Erythroblast (primary cell): ENCODE data around the gene ESR1.
A peak's percentile ranks its signal among the peaks of the same experiment; 100 is the strongest.
"Not testable (repeated sequence)": the region's sequence is repeated elsewhere in the genome, so short reads cannot be mapped to it uniquely, and the experiment has no call there.

ENCODE experiments used
- DNase-seq, 2 experiments: peaks; one replicate each; lab custom pipeline; 2025; lab: John Stamatoyannopoulos, UW
- GATA1 ChIP-seq: IDR thresholded peaks from 2 replicates; pipeline ENCODE4 v1.6.1; 2011; ENCODE audit warnings: low read depth, mild to moderate bottlenecking, control low read depth, low read length, moderate library complexity
- POLR2A ChIP-seq: IDR thresholded peaks from 2 replicates; pipeline ENCODE4 v1.6.1; 2011; ENCODE audit warnings: mild to moderate bottlenecking, low read length

The ESR1 gene

DNA sequence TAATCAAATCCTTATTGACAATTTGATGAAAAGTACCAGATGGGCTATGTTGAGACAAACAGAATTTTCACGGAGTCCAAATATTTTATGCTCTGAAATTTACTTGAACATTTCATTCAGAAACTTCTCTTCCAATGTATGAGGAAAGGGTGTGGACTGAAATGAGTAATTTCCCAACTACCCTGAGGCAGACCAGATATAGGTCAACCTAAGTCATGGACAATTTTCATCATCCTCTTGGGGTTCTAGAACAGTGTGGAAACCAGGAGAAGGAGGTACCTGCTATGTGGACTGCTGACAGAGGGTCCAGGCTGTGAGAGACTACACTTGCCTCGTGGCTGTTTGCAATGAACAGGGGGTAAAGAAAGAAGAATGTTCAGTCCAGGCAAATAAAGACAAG is 323.0 kb downstream of the ESR1 start:
- TF ChIP-seq POLR2A, result no peak
- no peak for TF ChIP-seq GATA1
- no peak for DNase-seq

DNA sequence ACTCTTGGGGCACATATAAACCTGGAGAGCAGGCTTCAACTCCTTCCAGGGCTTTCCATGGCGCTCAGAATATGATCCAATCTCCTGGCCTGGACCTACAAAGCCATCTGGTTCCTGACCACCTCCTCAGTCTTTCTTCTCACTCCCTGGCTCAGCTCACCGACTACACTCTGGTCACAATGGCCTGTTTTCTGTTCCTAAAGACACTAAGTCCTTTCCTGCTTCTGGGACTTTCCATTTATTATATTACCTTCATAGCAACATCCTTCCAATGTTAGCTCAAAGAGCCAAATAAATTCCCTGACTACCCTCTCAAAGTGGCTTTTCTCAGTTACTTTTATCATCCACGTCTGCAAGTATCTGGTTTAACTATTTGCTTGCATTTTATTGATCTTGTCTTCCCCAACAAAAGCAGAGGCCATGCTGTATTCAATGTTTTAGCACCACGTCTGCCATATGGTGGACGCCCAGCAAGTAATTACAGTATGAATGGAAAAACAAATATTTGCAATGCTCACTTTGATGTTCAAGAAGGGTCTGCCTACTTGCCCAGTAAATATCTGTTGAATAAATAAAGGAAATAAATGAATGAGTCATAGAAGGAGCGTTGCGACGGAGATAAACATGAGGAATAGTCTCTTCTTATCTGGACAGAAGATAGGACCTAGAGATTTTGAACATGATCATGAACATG is 328.4 kb downstream of the ESR1 start:
- no peak for DNase-seq
- TF ChIP-seq GATA1, result no peak
- TF ChIP-seq POLR2A, result no peak

DNA sequence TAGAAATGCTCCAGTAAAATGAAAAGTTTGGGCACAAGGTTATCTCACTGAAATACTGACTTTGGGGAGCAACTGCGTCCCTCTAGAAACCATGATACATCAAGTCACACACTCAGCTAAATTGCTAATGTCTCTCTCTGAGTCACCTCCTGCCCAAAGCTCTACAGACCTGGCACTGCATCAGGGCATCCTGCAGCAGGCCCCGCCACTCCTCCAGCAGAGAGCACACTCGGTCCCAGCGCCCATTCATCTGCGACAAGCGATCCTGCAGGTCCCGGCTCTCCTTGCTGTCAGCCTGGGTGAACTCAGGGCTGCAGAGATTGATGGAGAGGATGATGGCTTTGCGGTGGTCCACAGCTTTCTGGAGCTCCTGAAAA is 329.0 kb downstream of the ESR1 start:
- DNase-seq, result no peak
- TF ChIP-seq GATA1 (no peak), POLR2A (no peak)

DNA sequence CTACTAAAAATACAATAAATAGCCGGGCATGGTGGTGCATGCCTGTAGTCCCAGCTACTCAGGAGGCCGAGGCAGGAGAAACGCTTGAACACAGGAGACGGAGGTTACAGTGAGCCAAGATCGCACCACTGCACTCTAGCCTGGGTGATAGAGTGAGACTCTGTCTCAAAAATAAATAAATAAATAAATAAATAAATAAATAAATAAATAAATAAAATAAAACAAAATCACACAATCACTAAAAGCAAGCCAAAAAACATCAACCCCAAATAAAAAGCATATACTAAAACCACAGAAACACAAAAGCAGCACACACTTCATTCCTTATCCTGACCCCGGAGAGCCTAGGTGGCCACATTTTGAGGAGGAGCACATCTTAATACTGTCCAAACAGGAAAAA is 330.9 kb downstream of the ESR1 start:
- not testable (repeated sequence) for DNase-seq

DNA sequence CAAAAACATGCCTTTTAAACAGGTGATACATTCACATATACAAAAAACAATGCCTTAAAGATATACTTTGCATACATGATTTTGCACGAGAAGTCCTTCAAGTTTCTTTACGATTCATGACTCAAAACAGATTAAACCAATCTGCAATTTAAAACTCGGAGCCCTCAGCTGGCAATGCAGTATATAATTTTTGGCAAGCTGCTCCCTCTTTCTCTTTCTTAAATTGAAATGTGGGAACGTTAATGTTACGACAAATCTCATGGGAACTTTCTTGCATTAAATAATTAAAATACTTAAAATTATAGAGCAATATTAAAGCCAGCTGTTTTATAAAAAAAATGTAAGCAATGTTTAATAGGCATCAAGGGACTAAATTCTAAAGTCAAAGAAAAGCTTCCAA is 334.6 kb downstream of the ESR1 start:
- TF ChIP-seq POLR2A (no peak), GATA1 (no peak)
- DNase-seq, result no peak

DNA sequence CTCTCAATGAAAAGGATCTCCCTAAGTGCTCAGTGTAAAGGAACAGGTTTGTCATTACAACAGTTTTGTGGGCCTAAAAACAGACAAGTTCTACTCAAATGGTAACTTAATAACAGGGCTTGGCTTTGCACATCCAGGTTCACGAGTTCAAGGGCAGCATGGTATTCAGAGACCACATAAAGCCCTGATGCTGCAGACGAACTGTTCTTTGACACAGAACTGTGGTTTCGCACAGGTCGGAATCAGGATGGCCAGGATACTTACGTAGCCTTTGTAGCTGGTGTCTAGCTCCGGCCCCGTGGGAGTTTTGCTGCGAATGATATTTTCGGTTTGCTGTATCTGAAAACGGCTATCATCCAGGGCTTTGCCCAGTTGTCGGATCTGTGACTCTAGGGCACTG is 335.9 kb downstream of the ESR1 start:
- TF ChIP-seq POLR2A, result no peak
- TF ChIP-seq GATA1, result no peak

DNA sequence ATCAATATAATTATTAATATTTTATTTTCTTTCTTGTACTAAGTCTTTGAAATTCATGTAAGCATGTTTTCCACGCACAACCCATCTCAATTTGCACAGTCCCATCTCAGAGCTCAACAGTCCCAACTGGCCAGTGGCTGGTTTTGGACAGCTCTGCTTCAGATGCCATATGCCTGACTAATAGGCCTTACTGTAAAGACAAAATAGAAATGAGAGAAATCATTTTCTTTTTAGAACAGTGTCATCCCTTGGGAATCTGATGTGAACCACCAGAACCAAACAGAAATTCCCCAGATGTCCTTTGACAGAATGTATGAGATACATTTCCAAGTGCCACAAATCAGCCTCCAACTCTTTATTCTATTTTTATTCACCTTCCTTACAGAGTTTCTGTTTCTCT is 338.9 kb downstream of the ESR1 start:
- no peak for TF ChIP-seq POLR2A
- TF ChIP-seq GATA1, result no peak
- DNase-seq, result no peak

More for the DNA sequence above, 335.9 kb downstream of the ESR1 start:
- no peak for DNase-seq

DNA sequence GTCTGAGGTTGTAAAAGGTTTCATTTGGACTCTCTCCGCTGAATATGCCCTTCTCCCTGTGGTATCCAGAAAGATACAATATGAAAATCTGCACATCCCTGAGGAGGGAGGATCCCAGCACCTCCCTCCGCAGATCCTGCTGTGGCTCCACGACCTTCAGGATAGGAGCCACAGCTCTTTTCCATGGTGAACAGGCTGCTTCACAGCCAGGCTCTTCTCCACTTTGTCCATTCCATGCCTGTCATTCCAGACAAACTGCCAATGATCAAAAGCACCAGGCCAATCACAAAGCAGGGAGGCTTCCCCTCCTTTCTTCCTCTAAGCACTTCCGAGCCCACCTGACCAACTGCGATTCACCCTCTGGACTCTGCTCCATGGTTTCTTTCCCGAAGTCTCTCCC is 339.8 kb downstream of the ESR1 start:
- DNase-seq, result no peak
- no peak for TF ChIP-seq GATA1
- no peak for TF ChIP-seq POLR2A

DNA sequence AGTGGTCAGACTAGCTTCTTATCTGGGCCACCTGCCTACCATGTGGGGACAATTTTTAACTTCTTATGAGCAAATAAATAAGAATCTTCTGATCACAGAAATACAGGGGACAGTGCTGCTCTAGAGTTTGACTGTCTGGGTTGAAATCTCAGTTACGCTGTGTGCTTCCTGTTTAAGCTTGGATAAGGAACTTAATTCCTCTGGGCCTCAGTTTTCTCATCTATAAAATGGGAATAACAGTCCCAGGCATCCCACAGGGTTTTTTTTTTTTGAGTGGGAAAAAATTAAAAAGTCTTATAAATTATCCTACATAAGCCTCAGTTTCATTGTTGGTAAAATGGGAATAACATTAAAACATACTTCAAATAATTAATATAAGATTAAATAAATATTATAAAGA is 340.9 kb downstream of the ESR1 start:
- no peak for TF ChIP-seq GATA1
- no peak for TF ChIP-seq POLR2A
- no peak for DNase-seq

DNA sequence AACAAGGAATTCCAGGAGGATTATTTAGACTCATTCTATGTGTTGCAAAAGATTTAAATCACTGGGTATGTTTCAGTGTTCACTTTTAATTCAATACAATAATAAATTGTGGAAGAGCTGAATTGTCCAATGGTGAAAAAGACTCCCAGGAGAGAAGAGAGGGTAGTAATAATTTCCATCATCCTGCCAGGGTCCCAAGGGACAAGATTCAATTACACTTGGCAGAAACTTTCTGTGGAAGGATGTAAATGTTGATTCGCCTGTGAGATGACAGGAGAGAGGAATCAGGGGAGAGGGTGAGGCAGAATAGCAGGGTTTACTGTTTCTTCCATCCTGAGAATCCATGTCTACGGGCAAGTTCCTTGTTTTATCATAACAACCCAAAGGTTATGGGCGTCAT is 342.7 kb downstream of the ESR1 start:
- DNase-seq, result no peak
- TF ChIP-seq GATA1 (no peak), POLR2A (no peak)

DNA sequence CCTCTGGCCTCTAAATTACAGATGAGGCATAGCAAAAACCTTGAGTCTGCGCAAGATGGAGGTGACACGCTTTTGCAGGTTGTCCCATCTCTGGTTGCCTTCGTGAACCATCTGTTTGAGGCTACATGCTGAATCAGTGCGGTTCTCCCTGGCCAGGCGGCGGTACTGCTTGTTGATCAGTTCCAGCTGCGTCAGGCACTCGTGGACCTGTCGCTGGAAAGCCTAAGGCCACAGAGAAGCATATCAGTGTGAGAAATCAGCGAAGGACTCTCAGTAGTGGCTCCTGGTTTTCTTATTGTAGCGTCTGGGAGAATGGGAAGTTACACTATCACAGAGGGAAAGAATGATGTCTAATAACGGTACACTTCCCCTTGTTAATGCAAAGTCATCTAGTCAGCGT is 344.4 kb downstream of the ESR1 start:
- peak in 1 of 2 experiments; percentile 2 for DNase-seq
- TF ChIP-seq GATA1, result no peak
- no peak for TF ChIP-seq POLR2A

DNA sequence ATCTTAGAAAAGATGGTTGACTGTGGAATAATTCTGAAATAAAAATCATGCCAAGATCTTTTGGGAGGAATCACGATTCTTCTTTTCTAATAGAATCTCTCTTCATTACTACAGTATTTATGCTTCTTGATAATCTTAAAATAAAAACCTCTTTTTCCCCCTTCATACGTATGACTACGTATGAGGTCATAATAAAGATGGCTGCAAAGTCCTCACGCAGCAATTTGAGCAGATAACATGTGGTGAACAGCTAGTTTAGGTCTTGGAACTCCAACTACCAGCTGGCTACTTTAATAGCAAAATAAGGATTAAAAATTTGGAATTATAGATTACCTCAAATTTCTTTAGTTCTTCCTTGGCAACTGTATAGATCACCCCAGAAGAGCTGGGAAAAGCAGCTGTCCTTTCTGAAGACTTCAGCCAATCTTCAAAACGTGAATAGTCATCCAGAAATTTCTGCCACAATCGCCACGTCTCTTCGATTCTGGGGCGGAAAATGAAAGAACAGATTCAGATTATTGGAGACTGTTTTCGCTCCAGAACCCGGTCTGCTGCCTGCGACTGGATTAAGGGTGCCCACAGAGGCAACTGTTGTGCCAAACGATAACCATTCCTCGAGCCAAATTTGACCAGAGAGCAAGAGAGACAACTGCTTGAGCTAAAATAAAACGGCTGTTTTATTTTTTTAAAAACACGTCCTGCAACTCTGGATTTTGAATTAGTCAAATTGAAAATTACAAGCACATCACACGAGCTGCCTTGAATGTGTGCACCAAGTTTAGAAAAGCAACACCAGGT is 347.3 kb downstream of the ESR1 start:
- DNase-seq, result no peak
- TF ChIP-seq GATA1, result no peak
- TF ChIP-seq POLR2A, result no peak

DNA sequence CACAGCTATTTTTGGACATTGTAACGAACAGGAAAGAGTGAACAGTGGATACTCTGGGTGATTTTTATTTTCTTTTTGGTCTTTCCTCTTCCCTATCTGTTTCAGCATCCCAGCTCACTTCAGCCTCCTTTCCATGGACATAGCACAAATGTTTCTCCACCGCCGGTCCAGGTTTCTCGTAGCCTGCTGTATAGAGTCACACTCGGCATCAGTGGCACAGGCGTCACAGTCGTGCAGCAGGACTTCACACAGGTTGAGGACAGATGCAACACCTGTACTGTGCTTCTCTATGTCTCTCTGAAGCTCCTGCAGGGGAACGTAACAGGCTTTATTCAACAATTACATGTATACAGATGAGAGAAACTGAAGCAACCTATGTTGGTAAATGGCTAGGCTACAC is 348.3 kb downstream of the ESR1 start:
- TF ChIP-seq GATA1 (no peak), POLR2A (no peak)
- DNase-seq, result no peak

DNA sequence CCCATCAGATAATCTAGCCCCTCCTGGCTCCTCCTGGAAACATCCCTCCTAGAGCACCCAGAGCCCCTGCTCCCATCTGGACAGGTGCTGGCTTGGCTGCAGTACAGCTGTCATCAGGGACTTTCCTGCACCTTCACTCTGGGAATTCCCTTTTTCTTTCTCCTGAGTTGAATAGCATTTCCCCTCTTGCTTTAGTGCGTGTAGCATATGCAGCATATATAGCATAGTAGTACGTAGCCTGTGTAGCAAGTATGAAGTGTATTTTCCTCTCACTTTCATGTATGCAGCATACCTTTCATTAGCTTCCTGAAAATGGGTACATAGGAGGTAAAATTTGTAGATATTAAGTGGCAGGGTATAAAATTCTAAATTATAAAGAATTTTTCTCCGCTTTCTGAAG is 352.9 kb downstream of the ESR1 start:
- no peak for TF ChIP-seq GATA1
- no peak for TF ChIP-seq POLR2A
- no peak for DNase-seq

DNA sequence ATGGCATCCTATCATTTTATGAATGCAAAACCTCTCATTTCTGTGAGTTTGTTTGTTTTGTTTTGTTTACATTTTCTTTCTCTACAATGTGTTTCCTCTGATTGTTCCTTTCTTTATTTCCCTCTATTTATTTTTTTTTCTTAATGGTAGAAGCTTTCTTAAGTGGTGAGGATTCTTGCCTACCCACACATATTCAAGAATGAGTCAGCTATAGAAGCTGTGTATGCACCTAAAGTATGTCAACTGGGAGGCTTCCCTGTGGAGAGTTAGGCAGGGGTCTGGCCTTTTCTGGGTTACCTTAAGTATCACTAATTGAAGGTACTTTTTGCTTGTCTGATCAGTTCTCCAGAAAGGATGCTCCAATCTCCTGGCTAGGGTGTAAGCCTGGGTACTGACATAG is 354.0 kb downstream of the ESR1 start:
- no peak for DNase-seq
- no peak for TF ChIP-seq POLR2A

DNA sequence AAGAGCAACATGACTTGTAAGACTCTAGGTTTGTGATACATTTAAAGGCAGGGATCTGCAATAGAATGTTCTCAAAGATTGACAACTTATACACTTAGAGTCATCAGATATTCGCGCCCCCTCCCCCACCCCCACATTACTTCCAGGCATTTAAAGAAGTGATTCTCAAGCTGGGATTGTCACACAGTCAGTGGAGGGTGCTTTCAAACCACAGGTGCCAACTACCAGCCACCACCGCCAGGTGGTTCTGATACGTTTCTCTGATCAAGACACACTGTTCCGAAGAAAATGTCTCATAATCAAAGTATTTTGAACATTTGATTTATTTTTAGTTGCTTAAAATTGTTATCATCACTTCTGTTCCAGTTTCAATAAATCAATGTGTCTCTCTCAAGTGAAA is 357.5 kb downstream of the ESR1 start:
- no peak for DNase-seq
- no peak for TF ChIP-seq GATA1
- TF ChIP-seq POLR2A, result no peak
